Suppressor macrophage treated with lipopolysaccharide for 4 hours (primary cell): ENCODE results near the gene GPN1.
"Not testable (repeated sequence)": the region's sequence is repeated elsewhere in the genome, so short reads cannot be mapped to it uniquely, and the experiment has no call there.

ENCODE experiments used
- DNase-seq: peaks from one replicate; pipeline ENCODE4 v3.0.0-alpha.2; 2020

The GPN1 gene

DNA sequence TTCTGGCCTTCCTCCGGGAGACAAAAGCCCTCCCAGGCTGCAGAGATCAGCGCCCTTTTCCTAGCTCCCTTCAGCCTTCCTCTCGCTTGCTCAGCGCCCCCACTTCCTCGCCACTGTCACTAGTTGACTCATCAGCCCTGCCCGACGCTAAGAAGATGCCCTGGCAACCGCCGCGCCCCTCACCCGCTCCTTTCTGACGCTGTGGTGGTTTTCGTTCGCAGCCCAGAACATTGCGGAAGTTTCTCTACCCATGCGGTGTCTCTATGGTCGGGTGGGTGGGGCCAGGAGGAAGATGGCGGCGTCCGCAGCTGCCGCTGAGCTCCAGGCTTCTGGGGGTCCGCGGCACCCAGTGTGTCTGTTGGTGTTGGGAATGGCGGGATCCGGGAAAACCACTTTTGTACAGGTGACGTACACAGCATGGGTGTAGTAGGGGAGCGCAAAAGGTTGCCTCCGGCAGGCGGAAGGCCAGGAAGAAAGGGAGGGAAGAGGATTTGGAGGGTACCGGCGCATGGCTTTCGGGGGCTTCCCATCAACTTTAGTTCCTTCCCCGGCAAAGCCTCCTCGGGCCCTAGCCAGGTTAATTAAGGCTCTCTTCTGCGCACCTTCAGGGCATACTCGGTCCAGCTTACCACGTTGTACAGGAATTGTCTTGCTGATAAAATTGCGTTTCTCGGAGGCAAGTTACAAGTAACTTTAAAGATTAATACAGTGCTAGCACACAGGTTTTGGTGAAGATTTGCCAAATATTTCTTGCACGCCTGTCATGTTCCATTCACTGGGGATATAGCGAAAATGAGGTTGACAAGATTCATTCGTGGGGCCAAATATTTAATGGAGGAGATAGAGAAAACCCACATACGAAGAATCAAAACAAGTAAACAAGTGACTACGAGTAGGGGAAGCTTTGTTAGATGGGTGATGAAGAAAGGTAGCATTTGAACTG lies at the start of gene GPN1, which contains the start of gene CCDC121:
Gene GPN1, plus strand, starts transcription at position 284 of the 943 bp plus-strand sequence. Its CDS starts 9 bp downstream, at position 293.
Gene CCDC121, minus strand, starts transcription at position 246 of the 943 bp plus-strand sequence. CDS start 1,213 bp downstream, outside the sequence.
- peak; percentile 98 for DNase-seq

DNA sequence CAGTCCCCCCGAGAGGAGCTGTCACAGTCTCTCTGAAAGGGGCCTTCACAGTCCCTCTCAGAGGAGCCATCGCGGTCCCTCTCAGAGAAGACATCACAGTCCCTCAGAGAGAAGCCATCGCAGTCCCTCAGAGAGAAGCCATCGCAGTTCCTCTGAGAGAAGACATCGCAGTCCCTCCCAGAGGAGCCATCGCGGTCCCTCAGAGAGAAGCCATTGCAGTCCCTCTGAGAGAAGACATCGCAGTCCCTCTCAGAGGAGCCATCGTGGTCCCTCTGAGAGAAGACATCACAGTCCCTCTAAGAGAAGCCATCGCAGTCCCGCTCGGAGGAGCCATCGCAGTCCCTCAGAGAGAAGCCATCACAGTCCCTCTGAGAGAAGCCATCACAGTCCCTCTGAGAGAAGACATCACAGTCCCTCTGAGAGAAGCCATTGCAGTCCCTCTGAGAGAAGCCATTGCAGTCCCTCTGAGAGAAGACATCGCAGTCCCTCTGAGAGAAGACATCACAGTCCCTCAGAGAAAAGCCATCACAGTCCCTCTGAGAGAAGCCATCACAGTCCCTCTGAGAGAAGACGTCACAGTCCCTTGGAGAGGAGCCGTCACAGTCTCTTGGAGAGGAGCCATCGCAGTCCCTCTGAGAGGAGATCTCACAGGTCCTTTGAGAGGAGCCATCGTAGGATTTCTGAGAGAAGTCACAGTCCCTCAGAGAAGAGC lies 47.3 kb upstream of the GPN1 start:
- DNase-seq: no peak

DNA sequence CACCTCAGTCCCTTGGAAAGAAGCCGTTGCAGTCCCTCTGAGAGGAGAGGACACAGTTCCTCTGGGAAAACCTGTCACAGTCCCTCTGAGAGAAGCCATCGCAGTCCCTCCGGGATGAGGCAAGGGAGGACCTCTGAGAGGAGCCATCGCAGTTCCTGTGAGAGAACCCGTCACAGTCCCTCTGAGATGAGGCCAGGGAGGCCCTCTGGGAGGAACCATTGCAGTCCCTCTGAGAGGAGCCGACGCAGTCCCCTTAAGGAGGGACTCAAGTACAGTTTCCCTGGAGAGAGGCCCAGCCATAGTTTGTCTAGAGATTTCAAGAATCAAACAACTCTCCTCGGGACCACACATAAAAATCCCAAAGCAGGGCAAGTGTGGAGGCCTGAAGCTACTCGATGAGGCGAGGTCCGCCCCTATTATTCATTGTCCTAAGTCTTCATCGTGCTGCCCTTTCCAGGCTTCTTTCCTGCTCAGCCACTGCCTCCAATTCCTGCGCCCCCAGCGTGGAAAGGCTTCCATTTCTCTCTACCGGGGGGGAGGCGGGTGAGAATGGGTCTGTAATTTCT lies 46.6 kb upstream of the GPN1 start:
- DNase-seq: no peak

DNA sequence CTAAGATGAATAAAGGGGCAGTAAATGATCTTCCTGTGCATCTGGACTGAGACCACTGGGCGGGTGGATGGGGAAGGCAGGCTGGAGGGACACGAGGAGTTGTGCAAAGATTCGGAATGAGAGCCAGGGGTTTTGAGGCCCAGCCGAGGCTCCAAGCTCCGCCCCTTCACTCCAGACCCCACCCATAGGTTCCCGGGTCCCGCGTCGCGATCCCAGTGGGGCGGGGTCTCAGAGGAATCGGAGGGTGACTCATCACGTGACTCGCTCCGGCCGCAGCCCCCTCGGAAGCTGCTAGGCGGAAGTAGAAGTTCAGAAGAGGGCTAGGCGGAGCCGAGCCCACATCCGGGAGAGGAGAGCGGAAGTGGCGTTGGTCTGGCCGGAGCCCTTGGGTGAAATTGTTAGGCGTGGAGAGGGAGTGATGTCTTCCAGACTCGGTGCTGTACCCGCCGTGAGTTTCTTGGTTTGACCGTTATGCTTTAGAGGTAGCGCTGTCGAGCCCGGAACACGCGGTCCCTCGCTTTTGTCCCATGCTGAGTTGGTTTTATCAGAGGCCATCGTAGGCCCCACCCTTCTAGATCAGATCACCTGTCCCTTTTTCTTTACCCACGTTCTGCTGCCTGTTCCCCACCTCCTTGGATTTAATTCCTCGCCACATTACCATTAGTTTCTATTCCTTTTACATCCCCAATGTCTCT lies 46.0 kb upstream of the GPN1 start, which contains the start of gene ZNF512:
Gene ZNF512, plus strand, starts transcription at position 348 of the 695 bp plus-strand sequence. Its CDS starts 71 bp downstream, at position 419.
- DNase-seq: peak; percentile 93

DNA sequence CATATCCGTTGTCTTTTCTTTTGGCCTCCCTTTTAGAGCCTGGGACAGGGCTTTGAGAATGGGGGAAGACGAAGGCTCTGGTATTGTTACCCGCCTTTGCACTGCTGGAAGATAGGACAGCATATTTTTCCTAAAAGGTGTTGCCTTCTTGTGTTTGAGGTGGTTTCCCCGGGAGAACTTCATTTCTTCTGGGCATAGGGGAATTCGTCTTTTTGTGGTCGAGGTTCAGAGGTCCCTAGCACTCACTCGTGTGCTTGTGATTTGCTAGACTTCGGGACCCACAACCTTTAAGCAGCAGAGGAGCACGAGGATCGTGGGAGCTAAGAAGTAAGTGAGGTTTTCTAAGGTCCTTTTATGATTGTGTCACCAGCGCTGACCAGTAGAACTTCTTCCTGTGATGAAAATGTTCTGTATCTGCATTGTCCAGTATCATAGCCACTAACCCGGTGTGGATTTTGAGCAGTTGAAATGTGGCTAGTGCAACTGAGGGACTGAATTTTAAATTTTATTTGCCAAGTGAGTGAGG lies 45.4 kb upstream of the GPN1 start:
- peak; percentile 12 for DNase-seq

DNA sequence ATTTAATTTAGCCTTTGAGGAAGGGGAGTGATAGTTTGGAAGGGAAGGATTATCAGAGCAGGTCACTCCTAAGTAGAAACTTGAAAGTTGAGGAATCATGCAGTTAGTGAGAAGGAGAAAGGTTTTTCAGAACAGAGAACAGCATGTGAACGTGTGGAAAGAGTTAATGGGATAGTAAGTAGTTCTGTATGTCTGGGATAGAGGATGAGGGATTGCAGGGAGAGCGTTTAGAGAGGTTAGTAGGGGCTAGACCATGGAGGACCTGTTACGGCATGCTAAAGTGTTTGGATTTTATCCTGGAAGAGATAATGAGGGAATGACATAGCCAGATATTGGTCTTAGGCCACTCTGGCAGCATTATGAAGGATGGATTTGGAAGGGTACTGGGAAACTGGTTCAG lies 44.3 kb upstream of the GPN1 start:
- no peak for DNase-seq

DNA sequence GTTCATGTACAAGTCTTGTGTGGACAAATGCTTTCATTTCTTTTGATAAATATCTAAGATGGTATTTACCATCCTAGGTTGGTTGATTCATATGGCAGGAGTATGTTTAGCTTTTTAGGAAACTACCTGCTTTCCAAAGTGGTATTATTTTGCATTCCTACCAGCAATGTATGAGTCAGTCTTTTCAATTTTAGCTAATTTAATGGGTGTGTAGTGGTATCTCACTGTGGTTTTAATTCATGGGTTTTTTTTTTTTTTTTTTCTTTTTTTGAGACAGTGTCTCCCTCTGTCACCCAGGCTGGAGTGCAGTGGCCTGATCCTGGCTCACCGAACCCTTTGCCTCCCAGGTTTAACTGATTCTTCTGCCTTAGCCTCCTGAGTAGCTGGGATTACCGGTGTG lies 41.8 kb upstream of the GPN1 start:
- DNase-seq: no peak

DNA sequence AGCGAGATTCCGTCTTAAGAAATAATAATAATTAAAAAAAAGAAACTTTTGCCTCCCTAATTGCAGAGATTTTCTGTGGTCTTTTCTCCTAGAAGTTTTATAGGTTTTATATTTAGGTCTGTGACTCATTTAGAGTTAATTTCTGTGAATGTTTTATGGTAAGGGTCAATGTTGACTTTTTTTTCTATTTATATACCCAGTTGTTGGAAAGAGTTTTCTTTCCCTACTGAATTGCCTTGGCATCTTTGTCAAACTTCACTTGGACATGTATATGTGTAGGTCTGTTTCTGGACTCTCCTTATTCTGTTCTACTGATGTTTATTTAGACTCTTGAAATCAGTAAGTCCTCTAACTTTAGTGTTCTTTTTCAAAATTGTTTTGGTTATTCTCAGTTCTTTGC lies 40.5 kb upstream of the GPN1 start:
- DNase-seq: no peak

DNA sequence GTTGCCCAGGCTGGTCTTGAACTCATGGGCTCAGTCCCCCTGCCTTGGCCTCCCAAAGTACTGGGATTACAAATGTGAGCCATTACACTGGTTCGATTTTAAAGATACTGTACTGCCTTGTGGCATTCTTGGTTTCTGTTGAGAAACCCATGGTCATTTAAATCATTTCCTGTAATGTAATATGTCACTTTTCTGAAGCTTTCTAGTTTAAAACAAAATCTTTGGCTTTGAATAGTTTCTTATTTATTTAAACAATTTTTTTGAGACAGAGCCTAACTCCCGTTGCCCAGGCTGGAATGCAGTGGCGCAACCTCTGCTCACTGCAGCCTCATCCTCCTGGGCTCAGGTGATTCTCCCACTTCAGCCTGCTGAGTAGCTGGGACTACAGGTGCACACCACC lies 37.1 kb upstream of the GPN1 start:
- DNase-seq: no peak

DNA sequence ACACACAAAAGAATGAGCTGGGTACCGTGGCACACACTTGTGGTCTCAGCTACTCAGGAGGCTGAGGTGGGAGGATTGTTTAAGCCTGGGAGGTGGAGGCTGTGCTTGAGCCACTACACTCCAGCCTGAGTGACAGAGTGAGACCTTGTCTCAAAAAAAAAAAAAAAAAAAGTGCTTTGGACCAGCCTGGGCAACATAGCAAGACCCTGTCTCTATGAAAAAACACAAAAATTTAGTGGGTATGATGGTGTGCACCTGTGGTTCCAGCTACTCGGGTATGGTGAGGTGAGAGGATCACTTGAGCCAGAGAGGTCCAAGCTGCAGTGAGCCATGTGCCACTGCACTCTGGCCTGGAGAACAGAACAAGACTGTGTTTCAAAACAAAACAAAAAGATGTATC lies 35.6 kb upstream of the GPN1 start:
- DNase-seq: no peak

DNA sequence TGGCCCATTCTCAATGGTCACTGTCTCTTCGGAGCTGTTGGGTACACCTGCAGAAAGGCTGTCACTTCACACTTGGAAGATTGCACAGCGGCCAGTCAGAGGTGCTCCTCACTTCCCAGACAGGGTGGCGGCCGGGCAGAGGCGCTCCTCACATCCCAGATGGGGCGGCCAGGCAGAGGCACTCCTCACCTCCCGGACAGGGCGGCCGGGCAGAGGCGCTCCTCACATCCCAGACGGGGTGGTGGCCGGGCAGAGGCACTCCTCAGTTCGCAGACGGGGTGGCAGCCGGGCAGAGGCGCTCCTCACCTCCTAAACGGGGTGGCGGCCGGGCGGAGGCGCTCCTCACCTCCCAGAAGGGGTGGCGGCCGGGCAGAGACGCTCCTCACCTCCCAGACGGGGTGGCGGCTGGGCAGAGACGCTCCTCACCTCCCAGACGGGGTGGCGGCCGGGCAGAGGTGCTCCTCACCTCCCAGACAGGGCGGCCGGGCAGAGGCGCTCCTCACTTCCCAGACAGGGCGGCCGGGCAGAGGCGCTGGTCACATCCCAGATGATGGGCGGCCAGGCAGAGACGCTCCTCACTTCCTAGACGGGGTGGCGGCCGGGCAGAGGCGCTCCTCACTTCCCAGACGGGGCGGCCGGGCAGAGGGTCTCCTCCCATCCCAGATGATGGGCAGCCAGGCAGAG lies 34.7 kb upstream of the GPN1 start:
- DNase-seq: not testable (repeated sequence)

DNA sequence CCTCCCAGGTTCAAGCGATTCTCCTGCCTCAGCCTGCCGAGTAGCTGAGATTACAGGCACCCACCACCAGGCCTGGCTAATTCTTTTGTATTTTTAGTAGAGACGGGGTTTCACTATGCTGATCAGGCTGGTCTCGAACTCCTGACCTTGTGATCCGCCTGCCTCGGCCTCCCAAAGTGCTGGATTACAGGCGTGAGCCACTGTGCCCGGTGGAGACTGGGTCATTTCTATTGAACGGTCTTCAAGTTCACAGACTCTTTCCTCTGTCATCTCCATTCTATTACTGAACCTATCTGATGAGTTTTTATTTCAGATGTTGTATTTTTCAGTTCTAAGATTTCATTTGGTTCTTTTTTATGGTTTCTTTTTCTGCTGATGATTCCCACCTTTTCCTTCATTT lies 33.4 kb upstream of the GPN1 start:
- DNase-seq: not testable (repeated sequence)

DNA sequence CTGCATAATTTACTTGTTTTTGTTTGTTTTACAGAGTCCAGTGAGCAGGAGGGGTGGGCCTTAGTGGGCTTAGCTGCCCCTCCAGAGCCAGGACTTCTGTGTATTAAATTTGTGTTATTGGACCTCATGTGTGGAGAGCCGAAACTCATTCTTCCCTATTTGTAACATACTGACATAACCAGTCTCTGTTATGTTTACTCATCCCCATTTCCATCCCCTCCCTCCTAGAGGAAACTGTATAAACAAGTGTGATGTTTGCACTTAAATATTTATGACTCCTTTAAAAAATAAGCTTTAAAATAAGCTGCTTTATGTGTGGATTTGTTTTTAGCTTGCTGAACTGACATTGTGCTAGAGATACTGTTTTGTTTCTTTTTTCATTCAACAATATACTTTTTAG lies 32.2 kb upstream of the GPN1 start:
- peak; percentile 16 for DNase-seq

DNA sequence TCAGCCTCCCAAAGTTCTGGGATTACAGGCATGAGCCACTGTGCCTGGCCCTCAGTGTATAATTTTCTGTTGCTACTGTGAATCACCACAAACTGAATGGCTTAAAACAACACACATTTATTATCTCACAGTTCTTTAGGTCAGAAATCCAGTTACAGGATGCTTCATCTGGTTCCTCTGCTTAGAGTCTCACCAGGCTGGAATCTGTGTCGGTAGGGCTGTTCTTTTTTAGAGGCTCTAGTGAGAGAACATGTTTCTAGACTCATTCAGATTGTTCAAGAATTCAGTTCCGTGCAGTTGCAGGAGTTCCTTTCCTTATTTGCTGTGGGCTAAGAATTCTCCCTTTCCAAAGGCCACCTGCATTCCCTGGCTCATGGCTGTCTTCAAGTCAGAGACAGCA lies 22.2 kb upstream of the GPN1 start:
- DNase-seq: no peak

DNA sequence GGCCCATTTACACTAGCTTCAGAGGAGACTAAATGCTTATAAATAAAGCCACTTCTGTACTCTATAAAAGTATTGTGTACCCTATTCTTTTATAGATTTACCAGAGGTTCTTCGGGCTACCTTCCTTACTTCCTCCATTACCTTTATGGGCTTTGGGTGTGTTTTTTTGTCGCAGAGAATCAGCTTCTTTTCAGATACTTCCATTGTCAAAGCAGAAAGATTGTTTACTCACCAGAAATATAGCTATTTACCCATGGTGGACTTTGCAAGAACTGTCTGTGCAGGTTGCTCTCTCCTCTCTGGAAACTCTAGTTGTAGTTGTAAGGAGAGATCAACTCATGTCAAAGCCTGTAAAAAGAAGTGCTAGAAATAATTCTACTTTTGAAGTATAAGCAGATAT lies 14.9 kb upstream of the GPN1 start:
- no peak for DNase-seq

DNA sequence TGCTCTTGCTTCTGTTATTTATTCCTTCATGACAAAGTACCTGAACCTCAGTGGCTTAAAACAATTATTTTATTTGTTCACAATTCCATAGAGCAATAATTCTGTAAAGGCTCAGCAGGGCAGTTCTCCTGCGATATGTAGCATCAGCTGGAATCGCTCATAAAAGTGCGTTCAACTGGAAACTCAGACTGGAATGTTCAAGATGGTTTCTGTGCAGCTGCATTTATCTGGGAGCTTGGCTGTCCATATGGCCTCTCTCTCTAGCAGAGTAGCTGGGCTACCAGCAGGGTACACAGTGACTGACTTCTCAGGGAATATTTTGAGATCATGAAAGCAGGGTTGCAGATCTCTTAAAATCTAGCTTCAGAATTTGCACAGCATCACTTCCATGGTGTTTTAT lies 13.5 kb upstream of the GPN1 start:
- DNase-seq: no peak

DNA sequence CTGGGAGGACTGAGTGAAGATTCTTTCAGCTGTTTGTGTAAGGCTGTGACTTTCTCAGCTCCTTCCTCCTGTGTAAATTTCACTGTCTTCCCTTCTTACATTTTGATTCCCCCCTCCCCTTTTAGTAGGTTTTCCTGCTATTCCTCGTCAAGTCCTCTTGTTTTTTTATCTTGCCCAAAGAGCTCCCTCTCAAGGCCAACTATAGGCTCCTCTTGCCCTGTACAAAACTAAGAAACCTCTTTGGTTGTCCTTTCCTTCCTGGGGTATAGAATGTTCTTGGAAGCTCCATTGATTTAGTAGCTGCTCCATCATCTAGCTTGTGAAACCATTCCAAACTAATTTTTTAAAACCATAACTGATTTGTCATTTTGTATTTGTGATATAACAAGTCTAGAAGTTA lies 7.3 kb upstream of the GPN1 start:
- DNase-seq: no peak

DNA sequence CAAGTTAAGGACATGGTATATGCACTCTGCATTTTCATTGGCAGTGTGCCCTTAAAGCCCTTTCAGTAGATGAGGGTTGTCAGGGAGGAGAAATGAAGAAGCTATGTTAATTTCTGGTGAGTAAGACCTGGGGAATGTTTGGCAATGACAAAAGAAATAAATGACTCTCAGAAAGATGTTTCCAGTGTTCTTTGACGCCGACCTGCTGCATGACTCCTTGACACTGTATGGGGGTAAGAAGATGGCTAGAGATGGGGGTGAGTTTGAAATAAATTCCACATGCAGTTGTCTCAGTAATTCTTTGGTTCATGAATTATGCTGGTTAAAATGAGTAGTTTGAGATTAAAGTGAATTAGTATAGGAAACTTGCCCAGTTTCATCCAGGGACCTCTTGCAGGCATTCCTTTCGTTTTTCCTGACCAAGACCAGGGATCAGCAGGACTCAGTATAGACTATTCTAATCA lies 5.9 kb upstream of the GPN1 start:
- no peak for DNase-seq

DNA sequence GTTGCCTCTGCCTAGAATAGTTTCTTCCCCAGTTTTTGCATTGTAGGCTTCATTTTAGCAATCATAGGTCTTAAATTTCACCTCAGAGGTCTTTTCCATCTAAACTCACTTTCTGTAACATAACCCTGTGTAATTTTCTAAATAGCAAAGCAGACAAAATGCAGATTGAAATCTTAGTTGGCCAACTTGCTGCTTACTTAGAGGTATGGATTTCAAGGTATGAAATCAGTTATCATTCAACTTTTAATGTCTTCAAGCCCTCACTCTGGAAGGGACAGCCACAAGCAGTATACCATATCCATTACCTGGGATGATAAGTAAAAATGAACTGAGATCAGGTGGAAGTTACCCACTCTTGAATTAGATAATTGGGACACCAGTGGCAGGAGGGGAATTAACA lies 3.9 kb upstream of the GPN1 start:
- DNase-seq: no peak

DNA sequence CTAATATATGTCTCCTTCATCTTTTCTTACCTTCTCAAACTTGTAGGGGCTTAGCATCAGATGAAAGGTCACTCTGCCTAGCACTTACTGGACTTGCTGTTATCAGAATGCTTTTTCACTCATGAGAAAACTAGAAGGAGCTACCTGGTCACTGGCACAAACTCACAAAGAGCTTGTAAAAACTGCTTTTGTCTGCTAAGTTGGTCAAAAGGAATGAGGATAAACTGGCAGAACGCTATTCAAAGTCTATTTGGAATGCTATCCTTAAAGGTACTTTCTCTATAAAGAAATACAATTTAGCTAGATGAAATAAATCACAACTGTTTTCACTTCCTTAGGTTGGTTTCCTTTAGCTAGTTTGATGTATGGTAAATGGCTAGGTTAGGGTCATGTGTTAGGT lies 2.5 kb upstream of the GPN1 start:
- DNase-seq: not testable (repeated sequence)

DNA sequence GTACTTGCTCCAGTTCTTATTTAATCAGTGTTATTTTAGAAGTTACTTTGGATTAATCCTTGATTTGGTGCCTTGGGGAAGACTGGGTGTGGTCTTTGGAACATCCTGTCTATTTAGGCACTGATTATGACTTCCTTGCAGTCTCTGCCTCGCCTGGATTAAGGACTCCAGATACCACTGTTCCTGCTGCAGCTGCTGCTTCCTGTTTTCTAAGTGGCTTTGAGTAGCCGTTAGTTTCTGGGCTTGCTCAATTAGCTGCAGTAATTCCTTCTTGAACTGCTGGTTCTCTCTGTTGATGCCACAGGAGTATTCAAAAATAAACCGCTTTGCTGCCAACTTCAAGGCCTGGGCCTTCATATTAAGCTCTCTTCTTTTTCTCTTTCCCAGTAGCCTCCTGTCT lies 1.9 kb upstream of the GPN1 start:
- peak; percentile 37 for DNase-seq
